ENCODE measurements around the gene USP34.

GRCh38 chr2:61266632-61267505 lies 204.0 kb downstream of the USP34 start:
- no peak for TF ChIP-seq NFATC3 (IDR thresholded peaks at IDR 0.05)
- no peak for TF ChIP-seq TBP (optimal IDR thresholded peaks at IDR 0.05; ENCODE audit: low read depth, low read length)
- no peak for TF ChIP-seq EZH2 (IDR thresholded peaks at IDR 0.05; ENCODE audit: borderline replicate concordance, low read depth, low read length)
- no peak for TF ChIP-seq CREB1 (IDR thresholded peaks at IDR 0.05)
- TF ChIP-seq CREB1 (CRISPR knock-in tag; IDR thresholded peaks at IDR 0.05) = no peak
- TF ChIP-seq ZNF274 (IDR thresholded peaks at IDR 0.05; ENCODE audit: borderline replicate concordance, low read depth, low read length) = no peak
- no peak for TF ChIP-seq SP1 (CRISPR knock-in tag; IDR thresholded peaks at IDR 0.05)
- TF ChIP-seq CTCF (IDR thresholded peaks at IDR 0.05 in 2 of 3, conservative IDR thresholded peaks at IDR 0.05 in 1 of 3; ENCODE audit: insufficient read depth in 2 of 3, low read depth in 1 of 3, low read length in 3 of 3) = no peak
- no peak for TF ChIP-seq CAMTA2 (CRISPR knock-in tag; conservative IDR thresholded peaks at IDR 0.05)
- no peak for TF ChIP-seq TAF15 (IDR thresholded peaks at IDR 0.05; ENCODE audit: low read depth, low read length)
- TF ChIP-seq GTF2F1 (IDR thresholded peaks at IDR 0.05; ENCODE audit: low read depth, low read length) = no peak
- TF ChIP-seq HDAC8 (tag; IDR thresholded peaks at IDR 0.05) = no peak
- TF ChIP-seq CEBPB (tag; IDR thresholded peaks at IDR 0.05) = no peak
- no peak for TF ChIP-seq ZNF324 (CRISPR knock-in tag; IDR thresholded peaks at IDR 0.05)
- no peak for TF ChIP-seq PRDM10 (IDR thresholded peaks at IDR 0.05; ENCODE audit: partially characterized antibody)

Measured in K562 (cell line).